Mesenchymal stem cell (in vitro differentiated cells and primary cell): ENCODE measurements around the gene TUBD1.

Experiments used
- DNase-seq: peaks from one replicate; pipeline ENCODE4 v3.0.0-alpha.2; 2013
- H2AFZ ChIP-seq: one replicate; pipeline ENCODE4 v1.6.1; 2013; ENCODE audit warnings: low read depth, mild to moderate bottlenecking, control low read depth, inconsistent platforms, low read length, moderate library complexity
- H2AK5ac ChIP-seq: 2 replicates; pipeline ENCODE4 v1.6.1; 2013; ENCODE audit warnings: low read length, moderate library complexity, mild to moderate bottlenecking, inconsistent platforms; ENCODE audit not compliant: severe bottlenecking
- H2BK120ac ChIP-seq: one replicate; pipeline ENCODE4 v1.6.1; 2013; ENCODE audit warnings: low read depth, mild to moderate bottlenecking, inconsistent platforms, low read length, moderate library complexity
- H2BK12ac ChIP-seq, 2 experiments: one replicate each; pipeline ENCODE4 v1.6.1; 2013; ENCODE audit warnings: inconsistent platforms in 2 of 2, low read length in 2 of 2, mild to moderate bottlenecking in 2 of 2, moderate library complexity in 2 of 2, control low read depth in 1 of 2
- H2BK15ac ChIP-seq: one replicate; pipeline ENCODE4 v1.6.1; 2013; ENCODE audit warnings: mild to moderate bottlenecking, low read depth, inconsistent platforms; ENCODE audit not compliant: poor library complexity, severe bottlenecking
- H2BK5ac ChIP-seq: 2 replicates; pipeline ENCODE4 v1.6.1; 2013; ENCODE audit warnings: low read depth, mild to moderate bottlenecking, low read length, control low read depth, inconsistent platforms; ENCODE audit not compliant: poor library complexity, severe bottlenecking
- H3K14ac ChIP-seq, 2 experiments: one replicate each; pipeline ENCODE4 v1.6.1; 2013; ENCODE audit warnings: inconsistent platforms in 2 of 2, low read length in 2 of 2, control low read depth in 1 of 2, mild to moderate bottlenecking in 1 of 2, moderate library complexity in 1 of 2
- H3K18ac ChIP-seq, 2 experiments: one replicate each; pipeline ENCODE4 v1.6.1; 2013; ENCODE audit warnings: inconsistent platforms in 2 of 2, low read length in 2 of 2, control low read depth in 1 of 2, low read depth in 1 of 2, mild to moderate bottlenecking in 1 of 2
- H3K23ac ChIP-seq, 2 experiments: one replicate each; pipeline ENCODE4 v1.6.1; 2013; ENCODE audit warnings: inconsistent platforms in 2 of 2, low read length in 2 of 2, mild to moderate bottlenecking in 2 of 2, moderate library complexity in 2 of 2, control low read depth in 1 of 2
- H3K27ac ChIP-seq: 2 replicates; pipeline ENCODE4 v1.5.1; 2013; ENCODE audit warnings: mild to moderate bottlenecking, moderate library complexity, low read length, control low read depth, inconsistent platforms; ENCODE audit not compliant: poor library complexity, severe bottlenecking
- H3K27me3 ChIP-seq, 2 experiments: 2 replicates each; pipeline versions ENCODE4 v1.6.1 to v1.7.0; 2013; ENCODE audit warnings: low read length in 2 of 2, mild to moderate bottlenecking in 2 of 2, moderate library complexity in 2 of 2, control low read depth in 1 of 2, inconsistent platforms in 1 of 2; ENCODE audit not compliant: control insufficient read depth in 1 of 2, insufficient read depth in 1 of 2
- H3K36me3 ChIP-seq, 2 experiments: 2 replicates each; pipeline versions ENCODE4 v1.6.1 to v1.7.0; 2013; ENCODE audit warnings: low read length in 2 of 2, control low read depth in 1 of 2, inconsistent platforms in 1 of 2, low read depth in 1 of 2, mild to moderate bottlenecking in 1 of 2; ENCODE audit not compliant: insufficient read depth in 2 of 2, control insufficient read depth in 1 of 2
- H3K4ac ChIP-seq, 2 experiments: one replicate each; pipeline ENCODE4 v1.6.1; 2013; ENCODE audit warnings: inconsistent platforms in 2 of 2, low read length in 2 of 2, mild to moderate bottlenecking in 2 of 2, moderate library complexity in 2 of 2, control low read depth in 1 of 2, low read depth in 1 of 2
- H3K4me1 ChIP-seq: 2 replicates; pipeline ENCODE4 v1.6.1; 2013; ENCODE audit warnings: low read depth, low read length, control low read depth; ENCODE audit not compliant: control insufficient read depth, insufficient read depth
- H3K4me2 ChIP-seq: 2 replicates; pipeline ENCODE4 v1.6.1; 2013; ENCODE audit warnings: low read length, mild to moderate bottlenecking, inconsistent platforms; ENCODE audit not compliant: poor library complexity, severe bottlenecking
- H3K4me3 ChIP-seq, 2 experiments: 2 replicates each; pipeline versions ENCODE4 v1.5.1 to v1.7.0; 2013; ENCODE audit warnings: low read length in 2 of 2, mild to moderate bottlenecking in 2 of 2, control low read depth in 1 of 2, low read depth in 1 of 2; ENCODE audit not compliant: insufficient read depth in 1 of 2
- H3K79me1 ChIP-seq: replicated peaks from 2 replicates; pipeline ENCODE4 v1.6.1; 2013; ENCODE audit warnings: mild to moderate bottlenecking, control low read depth, low read length, inconsistent platforms; ENCODE audit not compliant: poor library complexity, severe bottlenecking
- H3K9ac ChIP-seq: 2 replicates; pipeline ENCODE4 v1.7.0; 2013; ENCODE audit warnings: mild to moderate bottlenecking, low read length, moderate library complexity
- H3K9me3 ChIP-seq: 2 replicates; pipeline ENCODE4 v1.7.0; 2013; ENCODE audit warnings: mild to moderate bottlenecking, low read length; ENCODE audit not compliant: control insufficient read depth
- H4K8ac ChIP-seq: one replicate; pipeline ENCODE4 v1.6.1; 2013; ENCODE audit warnings: inconsistent platforms, mild to moderate bottlenecking, low read length, moderate library complexity
- H4K91ac ChIP-seq: one replicate; pipeline ENCODE4 v1.6.1; 2013; ENCODE audit warnings: mild to moderate bottlenecking, low read length, inconsistent platforms
- WGBS: methylation state at CpG from one replicate; pipeline ENCODE4 v1.1.7; 2013; ENCODE audit warnings: mixed read lengths; 5-methylcytosine and 5-hydroxymethylcytosine counted together

TUBD1 gene

GRCh38 chr17:59827721-59828477, 64.8 kb downstream of the TUBD1 start:
- Histone ChIP-seq H3K36me3 (no peaks in the 10 kb centered on the region), H3K4me1 (peaks cover 17% of the 10 kb centered on the region), H3K23ac (no peak overlapping the region), H2BK120ac (peak overlapping the region; percentile 85), H3K79me1 (peaks cover 2% of the 10 kb centered on the region), H3K9ac (peak overlapping the region; percentile 88), H3K18ac (peak overlapping the region; percentile 71 to 79), H3K4ac (peak overlapping the region in 1 of 2 experiments; percentile 71), H2BK5ac (peak overlapping the region; percentile 76), H3K9me3 (no peaks in the 10 kb centered on the region), H2BK15ac (peak overlapping the region; percentile 83), H4K8ac (peak overlapping the region; percentile 80), H2BK12ac (peak overlapping the region; percentile 37 to 89), H3K4me3 (no peak overlapping the region), H3K27me3 (no peaks in the 10 kb centered on the region), H3K14ac (no peak overlapping the region), H3K27ac (peak overlapping the region; percentile 97), H2AFZ (no peak overlapping the region), H3K4me2 (no peak overlapping the region), H2AK5ac (peak overlapping the region; percentile 78), H4K91ac (peak overlapping the region; percentile 92)
- DNase-seq, result peak; percentile 33
- WGBS, result 62% methylated on average over 5 of the region's 5 CpGs

GRCh38 chr17:59826706-59827453, 65.9 kb downstream of the TUBD1 start:
- H3K4me2 ChIP-seq, result no peak overlapping the region
- H3K4me3 ChIP-seq, result no peak overlapping the region
- peaks cover 17% of the 10 kb centered on the region for H3K4me1 ChIP-seq
- H3K36me3 ChIP-seq, result peaks cover 0 to 2% of the 10 kb centered on the region in 2 experiments
- H3K4ac ChIP-seq, result peak overlapping the region in 1 of 2 experiments; percentile 89
- peaks cover 2% of the 10 kb centered on the region for H3K79me1 ChIP-seq
- no peak overlapping the region for H3K23ac ChIP-seq
- H2BK15ac ChIP-seq, result peak overlapping the region; percentile 83
- DNase-seq, result no peak
- H2BK120ac ChIP-seq, result peak overlapping the region; percentile 85
- over 99% methylated on average over 4 of the region's 4 CpGs for WGBS
- no peaks in the 10 kb centered on the region for H3K27me3 ChIP-seq
- no peaks in the 10 kb centered on the region for H3K9me3 ChIP-seq
- H2BK12ac ChIP-seq, result peak overlapping the region; percentile 84 to 93
- H3K9ac ChIP-seq, result peak overlapping the region; percentile 82
- no peak overlapping the region for H2AFZ ChIP-seq
- H4K91ac ChIP-seq, result peak overlapping the region; percentile 68
- H4K8ac ChIP-seq, result peak overlapping the region; percentile 54
- H3K14ac ChIP-seq, result no peak overlapping the region
- no peak overlapping the region for H2BK5ac ChIP-seq
- H3K18ac ChIP-seq, result peak overlapping the region; percentile 80 to 92
- H2AK5ac ChIP-seq, result peak overlapping the region; percentile 87
- H3K27ac ChIP-seq, result peak overlapping the region; percentile 54

DNA sequence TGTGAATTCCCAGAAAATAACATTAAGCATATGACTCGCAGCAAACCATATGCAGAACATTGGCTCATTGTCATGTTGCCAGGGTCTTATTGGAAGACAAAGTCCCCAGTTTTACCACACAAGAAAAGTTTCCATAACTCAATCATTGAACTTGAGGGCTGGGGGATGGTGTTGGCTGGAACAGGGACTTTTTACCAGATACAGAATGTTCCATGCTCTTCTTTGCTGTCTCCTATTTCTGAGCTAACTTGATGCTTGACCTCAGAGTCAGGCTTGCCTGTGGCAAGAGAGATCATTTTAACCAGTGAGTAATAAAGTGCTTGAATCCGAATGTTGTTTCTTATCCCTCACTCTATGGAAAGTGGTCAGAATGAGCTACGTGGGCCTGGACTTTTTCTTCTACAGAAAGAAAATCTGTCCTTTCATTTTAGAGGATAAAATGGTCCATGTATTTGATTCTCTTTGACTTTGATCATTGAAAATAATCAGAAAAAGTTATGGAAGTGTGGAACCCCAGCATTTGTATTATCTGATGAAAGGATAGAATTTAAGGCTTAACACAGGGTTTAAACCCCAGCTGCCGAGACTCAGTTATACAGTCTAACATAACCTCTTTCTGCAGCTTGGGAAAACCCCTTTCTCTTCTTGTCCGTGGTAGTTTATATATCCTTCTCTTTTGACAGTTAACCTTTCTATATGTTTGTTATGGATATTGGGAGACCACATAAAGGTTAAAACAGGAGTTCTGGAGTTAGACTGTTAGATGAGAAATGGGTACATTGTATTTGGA, 67.0 kb downstream of the TUBD1 start:
- no peak overlapping the region for H4K8ac ChIP-seq
- H3K36me3 ChIP-seq, result peaks cover 0 to 2% of the 10 kb centered on the region in 2 experiments
- H3K9ac ChIP-seq, result peak overlapping the region; percentile 82
- H2AK5ac ChIP-seq, result peak overlapping the region; percentile 90
- no peak overlapping the region for H2BK15ac ChIP-seq
- 39% methylated on average over 4 of the region's 5 CpGs for WGBS
- peaks cover 2% of the 10 kb centered on the region for H3K79me1 ChIP-seq
- DNase-seq, result peak; percentile 97
- H2BK12ac ChIP-seq, result no peak overlapping the region
- H3K4me1 ChIP-seq, result peaks cover 14% of the 10 kb centered on the region
- peak overlapping the region; percentile 80 for H2BK120ac ChIP-seq
- H3K18ac ChIP-seq, result peak overlapping the region in 1 of 2 experiments; percentile 33
- no peak overlapping the region for H3K4ac ChIP-seq
- peak overlapping the region; percentile 81 for H3K27ac ChIP-seq
- H3K14ac ChIP-seq, result no peak overlapping the region
- H4K91ac ChIP-seq, result no peak overlapping the region
- H3K23ac ChIP-seq, result no peak overlapping the region
- no peaks in the 10 kb centered on the region for H3K9me3 ChIP-seq
- H3K27me3 ChIP-seq, result no peaks in the 10 kb centered on the region
- no peak overlapping the region for H3K4me3 ChIP-seq
- H2BK5ac ChIP-seq, result no peak overlapping the region
- no peak overlapping the region for H2AFZ ChIP-seq
- H3K4me2 ChIP-seq, result no peak overlapping the region
